GM10248 (cell line): ENCODE results near the gene SCN1B.

Experiments
- CTCF ChIA-PET: fragments of 300-600 bp; sonication (Branson Sonifier 250); formaldehyde crosslinking; extraction: SDS; loops from one replicate; lab custom pipeline; 2021; ENCODE audit warnings: antibody characterized with exemption; lab: Yijun Ruan, JAX
- POLR2A ChIA-PET: fragments of 350-650 bp; sonication (Branson Sonifier 250); formaldehyde crosslinking; extraction: SDS; loops from one replicate; lab custom pipeline; 2020; ENCODE audit warnings: antibody characterized with exemption; lab: Yijun Ruan, JAX
- DNase-seq: peaks from one replicate; pipeline ENCODE4 v3.0.0; 2012; ENCODE audit errors: extremely low spot score
- CTCF ChIP-seq: IDR thresholded peaks from 2 replicates; pipeline ENCODE4 v1.5.1; 2012; ENCODE audit warnings: mild to moderate bottlenecking, low read depth; ENCODE audit errors: extremely low read depth, missing control alignments, control extremely low read depth

Gene SCN1B

GRCh38 chr19:35041548-35042055, 11.3 kb downstream of the SCN1B start, which contains the start of gene HPN:
HPN (plus strand) TSS chr19:35041721; CDS start chr19:35042507, 786 bp downstream.
- DNase-seq = no peak
- ChIA-PET CTCF (interaction anchor here (4.3 kb wide), 1 partner anchor 26 kb away, joined by 31 read pairs; no protein-coding TSS in a partner anchor), POLR2A (no interaction called here)
- no peak for TF ChIP-seq CTCF

- TF ChIP-seq CTCF = no peak
- POLR2A ChIA-PET = no interaction called here
- no peak for DNase-seq
- CTCF ChIA-PET = interaction anchor here (1.2 to 4.3 kb wide), 4 partner anchors 9 to 94 kb away, joined by 3 to 31 read pairs (median 11); partner anchors contain the start of gene LGI4
These were observed 11.9 kb downstream of the SCN1B start for GRCh38 chr19:35042056-35042730.

- POLR2A ChIA-PET = no interaction called here
- DNase-seq = no peak
- CTCF ChIA-PET = interaction anchor here (1.1 to 4.3 kb wide), 15 partner anchors 8 to 98 kb away, joined by 3 to 31 read pairs (median 10); partner anchors contain the start of gene LGI4
- no peak for TF ChIP-seq CTCF
These were observed 12.8 kb downstream of the SCN1B start for GRCh38 chr19:35042954-35043604.

- POLR2A ChIA-PET = no interaction called here
- CTCF ChIA-PET = interaction anchor here (0.9 to 4.3 kb wide), 32 partner anchors 9 to 212 kb away, joined by 3 to 31 read pairs (median 4); partner anchors contain the start of genes LGI4 and SCN1B
- DNase-seq = no peak
- no peak for TF ChIP-seq CTCF
These were observed 13.6 kb downstream of the SCN1B start for GRCh38 chr19:35043906-35044305.

GRCh38 chr19:35044317-35045117, 14.2 kb downstream of the SCN1B start:
- CTCF ChIA-PET = interaction anchor here (0.7 to 4.3 kb wide), 33 partner anchors 8 to 212 kb away, joined by 3 to 31 read pairs (median 4); partner anchors contain the start of genes LGI4 and SCN1B
- peak; percentile 75 for DNase-seq
- POLR2A ChIA-PET = no interaction called here
- peak; percentile 87 for TF ChIP-seq CTCF
